OCI-LY3 (cell line): ENCODE data around the gene GRK6.

Source experiments
- H2AFZ ChIP-seq: fragments of 200-600, 300-600 bp; shearing (Covaris generic); 2 replicates; pipeline ENCODE4 v1.6.0; 2014; ENCODE audit warnings: antibody characterized with exemption, low read depth, low read length
- H3K27ac ChIP-seq: fragments of 200-600, 300-600 bp; sonication (generic); 2 replicates; pipeline ENCODE4 v1.5.1; 2014; ENCODE audit warnings: mild to moderate bottlenecking, low read length, moderate library complexity, mixed read lengths
- H3K27me3 ChIP-seq: fragments of 200-600, 300-600 bp; sonication (generic); 2 replicates; pipeline ENCODE4 v1.6.1; 2014; ENCODE audit warnings: low read depth, low read length, mixed read lengths
- H3K36me3 ChIP-seq: fragments of 200-600, 300-600 bp; sonication (generic); replicated peaks from 2 replicates; pipeline ENCODE3; 2014; ENCODE audit warnings: low read depth, low read length, mixed read lengths
- H3K4me1 ChIP-seq: fragments of 300-600, 200-600 bp; sonication (generic); 2 replicates; pipeline ENCODE4 v1.6.1; 2014; ENCODE audit warnings: low read length, mixed read lengths
- H3K4me2 ChIP-seq: fragments of 200-600, 300-600 bp; sonication (generic); 2 replicates; pipeline ENCODE4 v1.6.1; 2014; ENCODE audit warnings: low read length, mixed read lengths
- H3K4me3 ChIP-seq: fragments of 300-600, 200-600 bp; sonication (generic); 2 replicates; pipeline ENCODE4 v1.5.1; 2014; ENCODE audit warnings: antibody characterized with exemption, mild to moderate bottlenecking, low read length, moderate library complexity
- H3K79me2 ChIP-seq: fragments of 300-600, 200-600 bp; shearing (Covaris generic); 2 replicates; pipeline ENCODE4 v1.6.1; 2014; ENCODE audit warnings: mild to moderate bottlenecking, low read length, mixed read lengths
- H3K9ac ChIP-seq: fragments of 300-600, 200-600 bp; shearing (Covaris generic); 2 replicates; pipeline ENCODE4 v1.6.0; 2014; ENCODE audit warnings: mild to moderate bottlenecking, low read length, moderate library complexity
- H3K9me3 ChIP-seq: fragments of 200-600, 300-600 bp; shearing (Covaris generic); 2 replicates; pipeline ENCODE4 v1.6.1; 2014; ENCODE audit warnings: low read length, mixed read lengths; ENCODE audit not compliant: insufficient read depth
- H4K20me1 ChIP-seq: fragments of 200-600, 300-600 bp; sonication (generic); 2 replicates; pipeline ENCODE4 v1.6.1; 2016; ENCODE audit warnings: low read length, mixed read lengths; ENCODE audit not compliant: insufficient read depth
- CTCF ChIP-seq: fragments of 200-600, 300-600 bp; sonication (generic); IDR thresholded peaks from 2 replicates; pipeline ENCODE4 v1.5.1; 2014; ENCODE audit warnings: antibody characterized with exemption, low read length, low read depth
- EZH2phosphoT487 ChIP-seq: fragments of 200-600 bp; shearing (Covaris generic); IDR thresholded peaks from 2 replicates; pipeline ENCODE4 v1.6.1; 2018; ENCODE audit warnings: antibody characterized with exemption, mixed run types, low read depth

Gene GRK6

GRCh38 chr5:177479774-177480173, 53.3 kb downstream of the GRK6 start:
- H4K20me1 ChIP-seq, result no peaks in the 10 kb centered on the region
- H3K27ac ChIP-seq, result no peak overlapping the region
- peaks cover 17% of the 10 kb centered on the region for H3K4me1 ChIP-seq
- no peak overlapping the region for H3K4me3 ChIP-seq
- no peaks in the 10 kb centered on the region for H3K79me2 ChIP-seq
- no peaks in the 10 kb centered on the region for H3K27me3 ChIP-seq
- H3K4me2 ChIP-seq, result peak overlapping the region; percentile 48; the same call in 1 of the 2 replicates
- H3K36me3 ChIP-seq, result no peaks in the 10 kb centered on the region
- H2AFZ ChIP-seq, result no peak overlapping the region
- no peaks in the 10 kb centered on the region for H3K9me3 ChIP-seq
- no peak overlapping the region for H3K9ac ChIP-seq
- TF ChIP-seq CTCF (no peak), EZH2phosphoT487 (no peak)

GRCh38 chr5:177482359-177482795, 55.9 kb downstream of the GRK6 start:
- H4K20me1 ChIP-seq, result no peaks in the 10 kb centered on the region
- no peak overlapping the region for H3K27ac ChIP-seq
- no peaks in the 10 kb centered on the region for H3K9me3 ChIP-seq
- H3K9ac ChIP-seq, result no peak overlapping the region
- no peaks in the 10 kb centered on the region for H3K79me2 ChIP-seq
- H2AFZ ChIP-seq, result no peak overlapping the region
- no peaks in the 10 kb centered on the region for H3K36me3 ChIP-seq
- H3K4me3 ChIP-seq, result no peak overlapping the region
- no peaks in the 10 kb centered on the region for H3K27me3 ChIP-seq
- no peak overlapping the region for H3K4me2 ChIP-seq
- peaks cover 17% of the 10 kb centered on the region for H3K4me1 ChIP-seq
- TF ChIP-seq CTCF (no peak), EZH2phosphoT487 (no peak)

- Histone ChIP-seq H3K36me3 (no peaks in the 10 kb centered on the region), H3K9ac (no peak overlapping the region), H2AFZ (no peak overlapping the region), H3K4me3 (no peak overlapping the region), H4K20me1 (no peaks in the 10 kb centered on the region), H3K27ac (no peak overlapping the region), H3K27me3 (no peaks in the 10 kb centered on the region), H3K79me2 (no peaks in the 10 kb centered on the region), H3K9me3 (no peaks in the 10 kb centered on the region), H3K4me2 (no peak overlapping the region), H3K4me1 (peaks cover 17% of the 10 kb centered on the region)
- TF ChIP-seq EZH2phosphoT487 (no peak), CTCF (no peak)
These were observed 56.6 kb downstream of the GRK6 start for GRCh38 chr5:177483042-177483441.

GRCh38 chr5:177483994-177484901, 57.8 kb downstream of the GRK6 start:
- H3K4me1 ChIP-seq, result peaks cover 13% of the 10 kb centered on the region
- no peak overlapping the region for H2AFZ ChIP-seq
- no peaks in the 10 kb centered on the region for H4K20me1 ChIP-seq
- H3K27ac ChIP-seq, result no peak overlapping the region
- no peaks in the 10 kb centered on the region for H3K36me3 ChIP-seq
- H3K9ac ChIP-seq, result no peak overlapping the region
- no peaks in the 10 kb centered on the region for H3K9me3 ChIP-seq
- TF ChIP-seq CTCF (no peak), EZH2phosphoT487 (no peak)
- H3K79me2 ChIP-seq, result no peaks in the 10 kb centered on the region
- no peaks in the 10 kb centered on the region for H3K27me3 ChIP-seq
- H3K4me3 ChIP-seq, result no peak overlapping the region
- H3K4me2 ChIP-seq, result no peak overlapping the region
